T-helper 22 cell (primary cell): ENCODE measurements around the gene RUVBL1.

Experiments
- DNase-seq: peaks from one replicate; pipeline ENCODE4 v3.0.0-alpha.2; 2020; ENCODE audit warnings: low read depth

The RUVBL1 gene

GRCh38 chr3:128133273-128133883 is 9.8 kb upstream of the RUVBL1 start:
- peak; percentile 8 for DNase-seq

GRCh38 chr3:128131897-128132646 is 8.5 kb upstream of the RUVBL1 start:
- DNase-seq = no peak

- DNase-seq = no peak
Observed at GRCh38 chr3:128128251-128128650, 4.6 kb upstream of the RUVBL1 start.

GRCh38 chr3:128127236-128127635 is 3.6 kb upstream of the RUVBL1 start:
- DNase-seq = no peak

GRCh38 chr3:128123156-128123537 is 465 bp downstream of the RUVBL1 start:
- DNase-seq = no peak

- no peak for DNase-seq
Observed at GRCh38 chr3:128122013-128122412, 1.6 kb downstream of the RUVBL1 start.

DNA sequence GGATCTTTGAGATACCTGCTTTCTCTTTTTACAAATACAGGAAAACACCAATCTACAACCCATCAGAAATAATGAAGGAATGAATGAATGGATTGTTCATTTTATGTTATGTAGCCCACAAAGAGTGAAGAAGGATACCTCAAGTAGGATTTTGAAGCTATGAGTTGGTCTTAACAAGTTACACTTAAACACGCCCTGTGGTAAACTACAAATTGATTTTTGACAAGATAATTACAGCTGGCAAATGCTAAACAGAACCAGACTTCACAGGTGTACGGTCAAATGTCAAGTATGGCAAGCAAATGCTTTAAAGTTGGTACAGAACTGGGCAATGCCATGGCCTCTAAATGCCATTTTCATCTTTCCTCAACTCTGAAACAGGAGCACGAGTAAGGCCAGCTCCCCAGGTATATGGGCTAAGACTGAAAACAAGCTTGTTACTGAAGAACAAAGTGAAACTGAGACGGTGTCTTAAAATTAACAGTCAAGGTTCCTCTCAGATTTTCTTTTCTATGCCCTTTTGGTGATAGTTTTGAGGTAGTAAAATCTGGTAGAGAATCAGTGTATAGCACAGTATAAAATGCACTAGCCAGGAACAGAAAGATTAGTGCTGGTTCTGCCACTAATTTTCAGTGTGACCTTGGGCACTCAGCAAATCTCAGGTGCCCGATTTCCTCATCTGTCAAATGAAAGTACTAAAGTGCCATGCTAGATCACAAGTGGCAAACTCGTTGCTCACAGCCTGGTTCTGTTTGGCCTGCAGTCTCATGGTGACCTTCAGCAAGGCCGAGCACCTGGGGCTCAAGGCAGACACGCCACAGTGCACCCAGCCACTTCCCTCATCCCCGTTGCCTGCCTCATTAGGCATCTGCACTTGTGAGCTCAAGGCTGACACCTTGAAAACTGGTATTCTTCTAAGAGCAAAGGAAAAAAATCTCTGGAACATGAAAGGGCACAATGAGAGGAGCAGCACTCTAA is 9.5 kb downstream of the RUVBL1 start:
- no peak for DNase-seq

- DNase-seq = peak; percentile 36
Observed at GRCh38 chr3:128112357-128112968, 11.1 kb downstream of the RUVBL1 start.

- no peak for DNase-seq
Observed at GRCh38 chr3:128111147-128111546, 12.5 kb downstream of the RUVBL1 start.

DNA sequence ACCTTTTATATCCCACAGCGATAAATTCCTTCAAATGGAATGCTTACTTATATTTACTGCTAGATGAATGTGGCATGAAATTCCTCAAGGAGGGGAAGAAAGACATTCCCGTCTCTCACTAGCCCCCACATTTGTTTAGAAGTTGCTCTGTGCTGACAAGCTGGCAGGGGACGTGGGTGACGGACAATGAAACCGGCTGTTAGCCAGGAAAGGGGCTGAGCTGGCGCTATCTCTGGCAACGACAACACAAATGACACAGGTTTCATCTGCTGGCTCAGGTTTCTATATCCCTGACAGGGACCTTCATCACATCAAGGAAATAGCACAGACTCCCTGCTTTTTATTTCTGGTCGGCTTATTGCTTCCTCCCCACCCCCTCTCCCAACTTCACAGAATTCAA is 15.8 kb downstream of the RUVBL1 start:
- DNase-seq = no peak

- DNase-seq = no peak
Observed at GRCh38 chr3:128103136-128103676, 20.4 kb downstream of the RUVBL1 start.

GRCh38 chr3:128100638-128101037 is 23.0 kb downstream of the RUVBL1 start:
- no peak for DNase-seq

GRCh38 chr3:128100161-128100560 is 23.5 kb downstream of the RUVBL1 start:
- DNase-seq = no peak

GRCh38 chr3:128098234-128098633 is 25.4 kb downstream of the RUVBL1 start:
- no peak for DNase-seq

DNA sequence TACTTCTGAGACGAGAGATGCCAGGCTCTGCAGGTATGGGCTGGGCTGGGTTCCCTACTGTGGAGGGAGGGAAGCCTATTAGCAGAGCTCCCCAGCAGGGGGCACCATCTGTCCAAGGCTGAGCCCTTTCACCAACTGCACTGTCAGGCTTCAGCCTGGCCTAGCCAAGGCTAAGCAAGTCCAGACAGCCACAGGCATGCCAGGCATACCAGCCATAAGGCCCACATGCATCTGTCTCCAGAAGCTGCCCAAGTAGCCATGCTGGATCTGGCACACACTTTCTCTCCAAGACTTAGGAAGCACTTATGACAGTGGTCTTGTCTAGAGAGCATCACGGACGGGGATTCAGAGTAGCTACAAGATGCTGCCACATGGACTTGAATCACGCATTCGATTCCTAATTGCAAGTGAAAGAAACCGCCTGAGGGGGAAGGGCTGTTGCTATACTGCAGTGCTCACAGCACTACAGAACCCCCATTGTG is 28.3 kb downstream of the RUVBL1 start:
- peak; percentile 54 for DNase-seq

DNA sequence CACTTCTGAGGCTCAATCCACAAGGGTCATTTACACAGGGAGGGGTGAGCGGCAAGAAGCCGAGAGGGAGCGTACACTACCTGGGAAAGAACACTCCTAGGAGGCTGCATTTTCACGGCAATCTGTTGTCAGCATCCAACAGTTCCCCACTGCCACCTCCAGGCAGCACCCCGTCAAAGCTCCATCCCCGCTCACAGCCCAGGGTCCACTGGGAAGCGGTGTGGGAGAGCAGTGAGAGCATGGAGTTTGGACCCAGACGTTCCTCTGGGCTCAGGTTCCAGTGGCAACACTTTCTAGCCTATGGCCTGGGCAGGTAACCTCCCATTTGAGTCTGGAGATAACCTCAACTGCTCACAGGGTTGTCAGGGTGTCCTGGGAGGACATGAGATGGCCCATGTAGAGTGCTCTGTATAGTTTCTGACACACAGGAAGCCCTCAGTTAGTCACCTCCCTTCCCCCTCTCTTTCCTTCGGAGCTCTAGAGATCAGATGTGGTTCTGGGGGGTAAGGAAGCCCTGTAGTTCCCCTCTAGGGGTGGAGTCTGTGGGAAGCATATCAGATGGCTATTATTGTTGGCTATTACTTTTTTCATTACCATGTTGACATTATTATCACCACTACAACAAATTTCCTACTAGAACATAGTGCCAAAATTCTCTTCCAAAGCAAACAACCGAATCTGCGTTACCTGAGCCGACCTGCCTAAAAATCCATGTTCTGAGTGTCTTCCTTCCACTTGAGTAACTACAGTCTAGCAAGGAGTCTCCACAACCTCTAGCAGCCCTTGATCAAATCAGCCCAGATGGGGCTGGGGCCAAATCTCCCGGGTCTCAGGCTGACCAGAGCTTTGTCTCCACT is 29.1 kb downstream of the RUVBL1 start:
- no peak for DNase-seq

- DNase-seq = no peak
Observed at GRCh38 chr3:128091586-128091985, 32.0 kb downstream of the RUVBL1 start.

DNA sequence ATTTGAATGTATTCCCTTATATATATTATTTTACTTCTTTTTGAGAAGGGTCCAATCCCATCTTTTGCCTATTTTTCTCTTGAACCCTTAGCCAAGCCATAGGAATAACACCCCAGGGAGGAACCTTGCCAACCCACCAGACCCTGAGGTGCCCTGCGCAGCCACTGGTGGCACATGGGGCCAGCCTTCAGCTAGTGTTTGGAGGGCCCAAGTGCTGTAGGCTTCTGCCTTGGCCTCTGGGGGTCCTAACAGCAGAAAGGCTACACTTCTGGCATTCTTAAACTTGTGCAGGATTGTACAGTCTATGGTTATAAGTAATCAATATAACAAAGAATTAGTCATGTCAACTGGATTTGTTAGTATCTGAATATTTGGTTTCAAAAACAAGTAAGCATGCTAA is 34.5 kb downstream of the RUVBL1 start:
- no peak for DNase-seq

DNA sequence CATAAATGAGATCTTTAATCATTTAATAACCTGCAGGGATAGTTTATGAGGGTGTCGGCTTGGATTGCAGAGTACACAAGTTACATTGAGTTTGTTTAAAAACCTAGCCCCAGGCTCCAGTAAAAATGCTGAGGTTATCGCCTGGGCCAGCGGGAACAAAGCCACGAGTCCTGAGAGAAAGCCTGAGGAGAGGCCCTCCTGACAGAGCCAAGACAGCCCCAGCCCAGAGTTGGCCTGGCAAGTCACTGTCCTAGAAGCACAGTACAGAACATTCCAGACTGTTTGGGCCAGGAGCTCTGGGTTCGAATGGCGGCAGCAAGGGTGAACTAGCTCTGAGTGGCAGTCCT is 39.0 kb downstream of the RUVBL1 start:
- DNase-seq = no peak

- no peak for DNase-seq
Observed at GRCh38 chr3:128083980-128084674, 39.5 kb downstream of the RUVBL1 start.
